GM12878 (cell line): ENCODE results near the gene PLK1. TPM values are rescaled to one million over a fixed set of nuclear protein-coding genes. Genes with fewer than 3 reads are reported as not detected.

Experiments
- ATAC-seq: fragments of 200-7000 bp; cut with Tn5 transposase; 3 replicates; pipeline ENCODE4 v1.9.1; 2020; ENCODE audit warnings: mild to moderate bottlenecking, moderate library complexity
- BruUV-seq: library from RNA; stranded (reverse); fragments of 400-500 nt; replicated peaks from 2 replicates; lab custom pipeline; 2021; lab: Mats Ljungman, UMichigan
- CTCF ChIA-PET: fragments of 300-600 bp; sonication (Branson Sonifier 250); formaldehyde crosslinking; extraction: SDS; loops from one replicate; lab custom pipeline; 2021; ENCODE audit warnings: inconsistent platforms; lab: Yijun Ruan, JAX
- POLR2A ChIA-PET: fragments of 350-600 bp; formaldehyde crosslinking; extraction: SDS; loops from one replicate; lab custom pipeline; 2021; ENCODE audit warnings: inconsistent platforms; lab: Charles Lee
- RAD21 ChIA-PET: fragments of 300-600 bp; sonication (Branson Sonifier 250); formaldehyde crosslinking; loops from one replicate; lab custom pipeline; 2023; ENCODE audit warnings: antibody characterized with exemption; ENCODE audit not compliant: unreplicated experiment; lab: Charles Lee
- SMC1A ChIA-PET: fragments of 300-600 bp; sonication (Branson Sonifier 250); formaldehyde crosslinking; loops from one replicate; lab custom pipeline; 2023; ENCODE audit not compliant: unreplicated experiment, uncharacterized antibody; lab: Charles Lee
- DNase-seq: peaks from one replicate; pipeline ENCODE4 v3.0.0-alpha.2; 2011; ENCODE audit warnings: low read depth, low spot score
- FAIRE-seq: peaks from 3 replicates; lab custom pipeline; 2011; peaks lifted over from hg19 to GRCh38; lab: Jason Lieb, UNC
- H2AFZ ChIP-seq: 2 replicates; pipeline ENCODE4 v1.6.0; 2011; ENCODE audit warnings: low read depth, low read length, control low read depth; ENCODE audit not compliant: control insufficient read depth
- H3K27ac ChIP-seq: 2 replicates; pipeline ENCODE4 v1.5.1; 2011; ENCODE audit warnings: control low read depth; ENCODE audit not compliant: control insufficient read depth, insufficient read depth
- H3K27me3 ChIP-seq, 2 experiments: replicated peaks in 1 of 2; 2 replicates each; pipeline versions ENCODE4 v1.6.0 to v1.6.1; 2011; ENCODE audit warnings: low read length in 1 of 2; ENCODE audit not compliant: control insufficient read depth in 2 of 2, insufficient read depth in 2 of 2
- H3K36me3 ChIP-seq, 2 experiments: 2 replicates each; pipeline ENCODE4 v1.5.1; 2011; ENCODE audit warnings: low read length in 1 of 2; ENCODE audit not compliant: control insufficient read depth in 2 of 2, insufficient read depth in 2 of 2
- H3K4me1 ChIP-seq: 2 replicates; pipeline ENCODE4 v1.6.1; 2011; ENCODE audit warnings: mild to moderate bottlenecking, low read length, moderate library complexity, mixed read lengths; ENCODE audit not compliant: control insufficient read depth, insufficient read depth
- H3K4me2 ChIP-seq: 2 replicates; pipeline ENCODE4 v1.6.0; 2011; ENCODE audit warnings: control low read depth; ENCODE audit not compliant: control insufficient read depth, insufficient read depth
- H3K4me3 ChIP-seq: fragments of 200-600 bp; sonication (generic); 2 replicates; pipeline ENCODE4 v1.5.1; 2016
- H3K79me2 ChIP-seq: 2 replicates; pipeline ENCODE4 v1.6.0; 2011; ENCODE audit warnings: low read length; ENCODE audit not compliant: control insufficient read depth, insufficient read depth
- H3K9ac ChIP-seq: 2 replicates; pipeline ENCODE4 v1.8.0; 2011; ENCODE audit warnings: low read length, control low read depth, mixed read lengths; ENCODE audit not compliant: control insufficient read depth, insufficient read depth
- H3K9me3 ChIP-seq: replicated peaks from 3 replicates; pipeline ENCODE4 v1.5.1; 2011; ENCODE audit warnings: mild to moderate bottlenecking, low read length; ENCODE audit not compliant: control insufficient read depth, insufficient read depth
- H4K20me1 ChIP-seq: 2 replicates; pipeline ENCODE4 v1.6.0; 2011; ENCODE audit not compliant: control insufficient read depth, insufficient read depth
- CBX5 ChIP-seq: sonication (generic); IDR thresholded peaks from 2 replicates; pipeline ENCODE4 v1.6.1; 2016; ENCODE audit warnings: low read depth, moderate library complexity, mild to moderate bottlenecking, inconsistent platforms
- CTCF ChIP-seq, 3 experiments: IDR thresholded peaks in 2 of 3; conservative IDR thresholded peaks in 1 of 3; 2 replicates each; pipeline ENCODE4 v1.5.1; 2011; ENCODE audit warnings: low read depth in 3 of 3, low read length in 3 of 3, mild to moderate bottlenecking in 3 of 3, control low read depth in 2 of 3, moderate library complexity in 2 of 3, inconsistent platforms in 1 of 3, mixed read lengths in 1 of 3; ENCODE audit not compliant: control insufficient read depth in 2 of 3, insufficient read depth in 1 of 3; ENCODE audit errors: extremely low read depth in 1 of 3
- EP300 ChIP-seq, 2 experiments: fragments of 150-350 bp in 1 of 2; IDR thresholded peaks; 2 replicates each; pipeline ENCODE4 v1.6.1; 2011 to 2012; ENCODE audit warnings: low read depth in 2 of 2, low read length in 2 of 2, borderline replicate concordance in 1 of 2, improper control_type of control experiment in 1 of 2, inconsistent platforms in 1 of 2; ENCODE audit not compliant: control insufficient read depth in 1 of 2
- FOS ChIP-seq: IDR thresholded peaks from 3 replicates; pipeline ENCODE4 v1.6.1; 2011; ENCODE audit warnings: borderline replicate concordance; ENCODE audit not compliant: insufficient read length; ENCODE audit errors: extremely low read depth
- GATAD2B ChIP-seq: fragments of 450-650 bp; conservative IDR thresholded peaks from 2 replicates; pipeline ENCODE4 v1.6.1; 2017; ENCODE audit warnings: low read depth, mild to moderate bottlenecking, moderate library complexity
- NFYA ChIP-seq: IDR thresholded peaks from 2 replicates; pipeline ENCODE4 v1.6.1; 2011; ENCODE audit warnings: low read depth, mild to moderate bottlenecking, low read length, improper control_type of control experiment, borderline replicate concordance
- TCF7 ChIP-seq: IDR thresholded peaks from 2 replicates; pipeline ENCODE4 v1.6.1; 2014; ENCODE audit warnings: antibody characterized with exemption, borderline replicate concordance
- WGBS: methylation state at CpG from one replicate; pipeline ENCODE4 v1.1.6; 2016; ENCODE audit warnings: low lambda C conversion rate; ENCODE audit not compliant: insufficient replicate concordance, insufficient coverage; ENCODE audit errors: missing lambda C conversion rate; 5-methylcytosine and 5-hydroxymethylcytosine counted together
- in situ Hi-C: fragments of 300-500 bp; cut with MboI; formaldehyde crosslinking; loops from 9 replicates; pipeline ENCODE4 v1.14.3; 2018; ENCODE audit warnings: mixed read lengths
- intact Hi-C: fragments of 100-400 bp; cut with micrococcal nuclease; formaldehyde crosslinking; loops from one replicate; pipeline ENCODE4 v1.14.2; 2022; ENCODE audit not compliant: unreplicated experiment
- polyA plus RNA-seq, 11 experiments: library from polyadenylated mRNA; depleted of rRNA in 4 of 11; unstranded in 6 of 11; stranded (reverse) in 5 of 11; fragments of >200 nt; fragmentation: Nextera tagmentation in 4 of 11; fragmentation: Illumina TruSeq in 1 of 11; extraction: Ambion mirVana in 4 of 11; extraction: Trizol in 1 of 11; gene quantifications; 1 replicate in 1 of 11; 2 replicates in 10 of 11; pipeline versions ENCODE4 v1.2.1 to v1.2.3, GENCODE V29; 2011 to 2016; ENCODE audit warnings: inconsistent platforms in 2 of 11, missing spikeins in 2 of 11, low read depth in 1 of 11
- total RNA-seq, 4 experiments: library from RNA; depleted of rRNA in 3 of 4; stranded (reverse); fragments of >200 nt in 3 of 4; fragmentation: Illumina TruSeq in 1 of 4; extraction: Trizol in 1 of 4; gene quantifications; 2 replicates each; pipeline versions ENCODE4 v1.2.1 to v1.2.3, GENCODE V29; 2013 to 2021
- TF ChIP-seq, protein P1 (sequence below): IDR thresholded peaks from 2 replicates; pipeline ENCODE4 v1.6.1; 2012; ENCODE audit warnings: low read length, inconsistent platforms

Gene PLK1
- total and polyA plus RNA-seq, 10 of the 15 experiments (the other 5 are each of a cell fraction or from before 2014, with no cell fraction given) = 11.3 to 191 (median 84.5) TPM

- POLR2A ChIA-PET = interaction anchor here (0.6 kb wide), 1 partner anchor 1304 kb away, joined by 3 read pairs; no protein-coding TSS in a partner anchor
Observed at GRCh38 chr16:23687034-23687808, 8.5 kb downstream of the PLK1 start.

More at GRCh38 chr16:23687034-23687808, 8.5 kb downstream of the PLK1 start:
- H4K20me1 ChIP-seq = no peaks in the 10 kb centered on the region
- SMC1A ChIA-PET = interaction anchor here (1.2 kb wide), 1 partner anchor 22 kb away, joined by 3 read pairs; no protein-coding TSS in a partner anchor
- no peak overlapping the region for H2AFZ ChIP-seq
- H3K4me1 ChIP-seq = no peaks in the 10 kb centered on the region
- DNase-seq = no peak
- WGBS = 97% methylated on average over 16 of the region's 16 CpGs
- in situ Hi-C loops = loop anchor here (5.0 kb wide), 1 partner anchor 50 kb away; no protein-coding TSS in a partner anchor
- H3K4me2 ChIP-seq = no peak overlapping the region
- H3K9ac ChIP-seq = no peak overlapping the region
- peaks cover 39 to 44% of the 10 kb centered on the region in 2 experiments for H3K36me3 ChIP-seq
- H3K9me3 ChIP-seq = no peaks in the 10 kb centered on the region
- CTCF ChIA-PET = interaction anchor here (0.5 kb wide), 1 partner anchor 120 kb away, joined by 3 read pairs; no protein-coding TSS in a partner anchor
- intact Hi-C loops = no loop called here
- BruUV-seq = no TSS peak
- H3K27ac ChIP-seq = no peak overlapping the region
- RAD21 ChIA-PET = no interaction called here
- no peak for FAIRE-seq
- TF ChIP-seq CBX5 (no peak), TCF7 (no peak), CTCF (IDR thresholded peaks at IDR 0.05 in 2 of 3, conservative IDR thresholded peaks at IDR 0.05 in 1 of 3; ENCODE audit: control insufficient read depth in 2 of 3, extremely low read depth in 1 of 3, insufficient read depth in 1 of 3, low read depth in 3 of 3, low read length in 3 of 3) (no peak), NFYA (no peak), EP300 (IDR thresholded peaks at IDR 0.05; ENCODE audit: borderline replicate concordance in 1 of 2, control insufficient read depth in 1 of 2, low read depth in 2 of 2, low read length in 2 of 2) (no peak), GATAD2B (no peak), FOS (no peak)
- TF ChIP-seq, protein P1, sequence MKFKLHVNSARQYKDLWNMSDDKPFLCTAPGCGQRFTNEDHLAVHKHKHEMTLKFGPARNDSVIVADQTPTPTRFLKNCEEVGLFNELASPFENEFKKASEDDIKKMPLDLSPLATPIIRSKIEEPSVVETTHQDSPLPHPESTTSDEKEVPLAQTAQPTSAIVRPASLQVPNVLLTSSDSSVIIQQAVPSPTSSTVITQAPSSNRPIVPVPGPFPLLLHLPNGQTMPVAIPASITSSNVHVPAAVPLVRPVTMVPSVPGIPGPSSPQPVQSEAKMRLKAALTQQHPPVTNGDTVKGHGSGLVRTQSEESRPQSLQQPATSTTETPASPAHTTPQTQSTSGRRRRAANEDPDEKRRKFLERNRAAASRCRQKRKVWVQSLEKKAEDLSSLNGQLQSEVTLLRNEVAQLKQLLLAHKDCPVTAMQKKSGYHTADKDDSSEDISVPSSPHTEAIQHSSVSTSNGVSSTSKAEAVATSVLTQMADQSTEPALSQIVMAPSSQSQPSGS = no peak
- TF ChIP-seq, all 136 proteins: peak for 0
- Histone ChIP-seq H3K79me2 (peaks cover 5% of the 10 kb centered on the region), H3K4me3 (no peak overlapping the region), H3K27me3 (no peaks in the 10 kb centered on the region)
- ATAC-seq = no peak
